Measurements from ENCODE around the gene DIS3L2.
"Not testable (repeated sequence)": the region's sequence is repeated elsewhere in the genome, so short reads cannot be mapped to it uniquely, and the experiment has no call there.

DIS3L2 gene

GRCh38 chr2:231928901-231929725, 32.4 kb upstream of the DIS3L2 start:
- DNase-seq (ENCODE audit: low read depth): no peak

DNA sequence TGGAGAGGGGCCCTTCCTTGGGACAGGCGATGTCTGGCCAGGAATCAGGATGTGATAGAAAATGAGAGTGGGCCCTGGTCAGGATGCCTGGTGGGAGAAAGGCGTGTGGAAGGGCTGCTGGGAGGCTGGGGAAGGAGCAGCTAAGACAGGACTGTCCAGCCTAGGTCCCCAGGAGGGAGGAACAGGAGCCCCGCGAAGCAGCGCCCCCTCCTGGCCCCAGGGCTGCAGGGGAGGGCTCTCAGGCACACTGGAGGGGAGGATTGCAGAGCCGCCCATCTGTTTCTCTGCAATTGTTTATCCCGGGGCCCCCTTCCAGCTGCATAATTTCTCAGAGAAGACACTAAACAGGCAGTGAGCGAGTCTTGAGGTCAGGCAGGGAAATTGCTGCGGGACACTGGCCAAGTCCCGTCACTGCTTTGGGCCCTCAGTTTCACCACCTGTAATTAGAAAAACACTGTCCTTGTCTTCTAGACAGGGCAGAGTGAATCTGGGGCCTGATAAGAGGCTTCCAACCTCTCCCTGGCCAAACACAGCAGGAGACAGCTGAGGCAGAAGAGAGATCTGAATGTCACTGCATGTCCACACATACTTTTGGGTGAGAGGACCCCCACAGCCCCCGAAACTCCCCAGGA, 31.4 kb upstream of the DIS3L2 start:
- no peak for DNase-seq (ENCODE audit: low read depth)

GRCh38 chr2:231930593-231931281, 30.8 kb upstream of the DIS3L2 start:
- no peak for DNase-seq (ENCODE audit: low read depth)

DNA sequence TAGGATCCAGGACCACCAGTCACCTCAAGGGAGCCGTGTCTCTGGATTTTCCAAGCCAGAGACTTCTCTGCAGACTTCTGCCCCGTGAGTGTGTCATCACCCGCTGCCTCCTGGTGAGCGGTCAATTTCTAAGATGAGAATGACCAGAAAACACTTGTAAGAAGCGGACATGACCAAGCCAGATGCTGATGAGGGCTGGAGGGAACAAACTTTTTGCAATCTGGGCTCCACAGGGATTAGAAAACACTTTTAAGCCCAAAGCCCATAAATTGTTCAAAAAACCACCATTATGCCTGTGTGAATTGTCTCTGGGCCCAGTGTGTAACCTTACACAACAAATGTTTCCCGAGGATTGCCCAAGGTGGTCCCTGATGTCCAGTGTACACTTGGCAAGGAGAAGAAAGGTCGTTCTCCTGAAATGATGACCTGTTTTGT, 30.0 kb upstream of the DIS3L2 start:
- no peak for DNase-seq (ENCODE audit: low read depth)

- no peak for DNase-seq (ENCODE audit: low read depth)
Measured at GRCh38 chr2:231932711-231932970, 28.9 kb upstream of the DIS3L2 start.

DNA sequence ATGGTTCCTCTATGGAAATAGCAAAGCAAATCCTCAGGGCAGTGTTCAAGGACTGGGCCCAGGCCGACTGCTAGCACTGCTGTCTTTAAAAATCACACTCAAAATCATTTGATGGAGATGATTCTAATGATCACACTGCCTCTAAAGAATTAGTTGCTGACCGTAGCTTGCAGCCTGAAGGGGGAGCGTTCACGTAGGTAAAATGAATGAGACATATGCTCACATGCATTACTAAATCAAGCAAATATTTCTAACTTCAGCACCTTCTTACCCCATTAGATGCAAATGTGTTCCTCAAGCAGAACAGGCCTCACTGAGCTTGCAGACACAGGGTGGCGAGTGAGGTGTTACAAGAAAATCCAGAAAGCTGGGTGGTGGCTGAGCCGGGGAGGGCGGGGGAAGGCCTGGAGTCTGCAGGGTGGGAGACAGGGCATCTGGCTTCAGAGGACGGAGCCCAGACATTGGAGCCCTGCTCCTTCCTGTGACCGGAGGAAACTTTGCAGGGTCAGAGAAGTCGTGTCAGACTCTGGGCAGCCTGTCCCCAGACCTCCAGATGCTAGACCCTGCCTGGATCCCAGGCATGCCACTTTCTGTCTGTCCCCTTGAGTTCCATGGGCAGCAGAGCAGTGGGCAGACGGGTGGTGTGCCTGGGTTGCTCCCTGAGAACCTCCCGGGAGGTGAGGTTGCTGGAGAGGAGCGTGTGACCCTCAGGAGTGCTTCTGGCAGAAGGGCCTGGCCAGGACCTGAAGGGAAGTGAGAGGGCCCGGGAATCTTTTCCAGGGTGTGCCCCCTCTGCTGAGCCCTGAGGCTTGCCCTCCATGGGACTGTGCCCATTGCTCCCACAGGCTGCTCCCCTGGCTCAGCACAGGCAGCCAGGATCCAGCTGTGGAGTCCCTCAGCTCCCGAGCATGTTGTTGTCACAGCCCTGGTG, 28.3 kb upstream of the DIS3L2 start:
- DNase-seq (ENCODE audit: low read depth): no peak

DNA sequence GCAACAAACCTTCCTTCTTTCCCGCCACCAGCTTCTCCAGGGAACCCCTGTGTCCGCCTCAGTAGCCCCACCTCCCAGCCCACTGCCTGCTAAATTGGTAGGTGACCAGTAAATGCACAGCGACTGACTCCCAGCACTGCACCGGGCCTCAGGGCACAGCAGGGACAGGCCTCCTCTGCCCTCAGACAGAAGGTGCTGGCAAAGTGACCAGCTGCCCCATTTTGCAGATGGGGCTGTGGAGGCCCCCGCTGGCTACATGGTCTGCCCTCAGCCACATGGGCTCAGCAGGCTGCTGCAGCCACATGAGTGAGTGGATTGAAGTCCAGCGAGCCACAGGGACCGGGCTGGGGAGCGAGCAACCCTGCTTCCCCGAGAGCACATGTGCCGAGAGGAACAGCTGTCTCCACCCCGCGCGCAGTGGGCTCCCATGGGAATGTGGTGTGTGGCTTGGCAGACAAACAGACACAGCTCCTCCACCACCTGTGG, 27.6 kb upstream of the DIS3L2 start:
- DNase-seq (ENCODE audit: low read depth): no peak

DNA sequence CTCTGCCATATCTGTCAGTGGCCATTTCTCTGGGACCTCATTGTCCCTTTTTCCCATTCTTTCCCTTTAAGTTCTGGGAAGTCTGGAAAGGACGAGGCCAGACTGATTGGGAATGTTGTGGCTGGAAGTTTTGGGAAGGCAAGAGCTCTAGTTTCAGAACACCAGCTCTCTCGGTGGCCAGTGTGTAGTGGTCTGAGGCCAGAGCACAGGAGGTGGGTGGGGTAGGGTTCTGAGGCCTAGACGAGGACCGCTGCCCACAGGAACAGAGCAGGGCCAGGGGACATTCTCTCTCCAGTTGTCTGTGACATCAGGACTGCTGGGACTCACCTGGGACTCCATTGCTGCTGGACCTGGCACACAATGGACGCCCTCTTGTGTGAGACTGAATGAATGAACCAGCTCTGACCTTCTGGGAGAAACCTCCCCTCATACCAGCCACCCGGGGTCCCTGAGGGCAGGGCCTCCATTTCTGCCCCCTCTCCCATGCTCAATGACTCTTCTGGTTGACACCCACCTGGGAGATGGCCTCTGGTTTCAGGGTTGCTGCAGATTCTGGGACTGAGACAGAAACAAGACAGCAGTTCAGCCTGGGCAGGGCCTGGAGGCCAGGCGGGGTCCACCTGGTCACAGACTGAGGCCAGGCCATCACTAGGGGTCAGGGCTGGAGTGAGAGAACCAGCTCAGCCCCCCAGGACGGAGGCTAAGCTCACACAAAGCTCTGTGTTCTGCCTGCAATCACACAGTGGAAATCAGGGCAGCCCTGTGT, 26.9 kb upstream of the DIS3L2 start:
- DNase-seq (ENCODE audit: low read depth): no peak

DNA sequence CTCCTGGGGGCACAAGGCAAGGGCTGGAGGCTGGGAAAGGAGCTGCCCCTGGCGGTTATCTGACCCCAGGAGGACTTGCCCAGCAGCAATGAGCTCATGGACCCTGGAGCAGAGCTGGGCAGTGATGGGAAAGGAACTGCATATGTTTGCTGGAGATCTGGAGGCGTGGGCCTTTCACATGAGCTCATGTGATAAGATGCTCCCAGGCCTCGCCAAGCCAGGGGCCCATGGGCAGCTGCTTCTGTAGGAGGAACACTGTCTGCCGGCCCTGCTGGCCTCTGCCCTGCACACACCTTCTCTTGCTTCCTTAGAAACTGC, 26.3 kb upstream of the DIS3L2 start:
- no peak for DNase-seq (ENCODE audit: low read depth)

DNA sequence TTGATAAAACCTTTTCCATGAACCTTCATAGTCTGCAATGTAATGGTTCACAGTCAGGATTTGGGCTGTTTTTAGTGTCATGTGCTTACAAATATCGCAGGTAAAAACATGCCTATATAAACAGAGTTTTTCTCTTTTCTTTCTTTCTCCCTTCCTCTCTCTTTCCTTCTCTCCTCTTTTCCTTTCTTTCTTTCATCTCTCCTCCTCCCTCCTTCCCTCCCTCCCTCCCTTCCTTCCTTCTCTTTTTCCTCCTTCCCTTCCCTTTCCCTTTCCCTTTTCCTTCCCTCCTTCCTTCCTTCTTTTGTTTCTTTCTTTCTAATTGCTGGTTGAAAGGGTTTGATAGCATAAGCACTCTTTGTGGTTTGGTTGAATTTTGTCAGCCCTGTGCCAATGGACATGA, 25.7 kb upstream of the DIS3L2 start:
- DNase-seq (ENCODE audit: low read depth): no peak

GRCh38 chr2:231936491-231936890, 25.0 kb upstream of the DIS3L2 start:
- no peak for DNase-seq (ENCODE audit: low read depth)

DNA sequence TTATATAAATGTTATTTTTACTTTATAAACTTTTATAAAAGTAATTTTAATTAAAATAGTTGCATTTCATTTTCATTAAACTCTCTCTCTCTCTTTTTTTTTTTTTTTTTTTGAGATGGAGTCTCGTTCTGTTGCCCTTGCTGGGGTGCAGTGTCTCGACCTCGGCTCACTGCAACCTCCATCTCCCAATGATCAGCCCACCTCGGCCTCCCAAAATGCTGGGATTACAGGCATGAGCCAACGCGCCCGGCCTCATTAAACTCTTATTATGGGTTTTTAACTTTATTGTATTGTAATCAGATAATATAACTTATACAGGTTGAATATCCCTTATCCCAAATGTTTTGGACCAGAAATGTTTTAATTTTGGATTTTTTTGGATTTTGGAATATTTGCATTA, 24.5 kb upstream of the DIS3L2 start:
- no peak for DNase-seq (ENCODE audit: low read depth)

DNA sequence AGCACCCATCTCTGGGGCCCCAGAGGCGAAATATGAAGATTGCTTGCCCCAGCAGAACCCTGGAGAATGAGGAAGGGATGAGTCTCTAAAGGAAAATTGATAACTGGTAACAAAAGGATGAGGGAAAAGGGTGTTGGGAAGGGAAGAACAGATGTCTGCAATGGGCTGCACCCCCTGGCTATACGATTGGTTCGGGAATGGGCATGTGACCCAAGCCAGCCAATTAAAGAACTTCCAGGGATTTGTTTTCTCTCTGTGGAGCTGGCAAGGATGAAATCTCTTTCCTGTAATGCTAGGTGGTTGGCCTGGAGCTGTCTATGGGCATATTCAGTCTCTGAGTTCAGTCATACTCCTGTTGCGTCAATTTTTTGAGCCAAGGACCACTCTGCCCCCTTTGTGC, 22.5 kb upstream of the DIS3L2 start:
- no peak for DNase-seq (ENCODE audit: low read depth)

GRCh38 chr2:231940795-231941194, 20.7 kb upstream of the DIS3L2 start:
- DNase-seq (ENCODE audit: low read depth): no peak

DNA sequence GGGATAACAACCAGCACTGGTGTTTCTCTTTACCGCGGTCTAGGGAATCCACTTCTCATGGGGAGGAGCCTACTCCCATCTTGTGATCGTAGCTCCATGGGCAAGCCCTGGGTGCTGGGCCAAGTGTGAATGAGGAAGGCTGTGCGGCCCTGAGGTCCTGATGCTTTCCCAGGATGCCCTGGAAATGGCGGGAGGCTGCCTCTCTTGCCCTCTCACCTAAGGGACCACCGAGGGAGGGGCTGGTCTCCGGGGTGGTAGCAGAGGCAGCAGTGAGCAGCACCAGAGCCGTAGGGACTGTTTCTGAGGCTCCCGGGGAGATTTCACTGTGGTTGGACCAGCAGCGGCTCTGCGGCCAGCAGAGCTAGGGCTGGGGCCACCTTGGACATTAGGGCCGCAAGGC, 19.8 kb upstream of the DIS3L2 start:
- DNase-seq (ENCODE audit: low read depth): no peak

DNA sequence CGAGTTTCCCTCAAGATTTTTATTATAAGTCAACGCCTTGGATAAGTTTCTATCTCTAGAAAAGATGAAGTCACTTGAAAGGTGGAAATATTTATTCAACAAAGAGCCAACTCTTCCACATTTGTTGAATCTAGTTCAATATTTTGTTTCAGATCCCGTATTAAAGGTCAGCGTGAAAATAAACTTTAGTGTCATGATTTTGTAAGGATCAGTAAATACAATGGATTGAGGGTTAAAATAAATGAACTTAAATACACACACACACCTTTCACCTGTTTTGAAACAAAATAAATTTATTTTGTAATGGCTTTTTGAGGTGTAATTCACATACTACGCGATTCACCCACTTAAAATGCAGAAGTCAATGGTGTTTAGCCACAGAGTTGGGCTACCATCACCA, 19.3 kb upstream of the DIS3L2 start:
- no peak for DNase-seq (ENCODE audit: low read depth)

DNA sequence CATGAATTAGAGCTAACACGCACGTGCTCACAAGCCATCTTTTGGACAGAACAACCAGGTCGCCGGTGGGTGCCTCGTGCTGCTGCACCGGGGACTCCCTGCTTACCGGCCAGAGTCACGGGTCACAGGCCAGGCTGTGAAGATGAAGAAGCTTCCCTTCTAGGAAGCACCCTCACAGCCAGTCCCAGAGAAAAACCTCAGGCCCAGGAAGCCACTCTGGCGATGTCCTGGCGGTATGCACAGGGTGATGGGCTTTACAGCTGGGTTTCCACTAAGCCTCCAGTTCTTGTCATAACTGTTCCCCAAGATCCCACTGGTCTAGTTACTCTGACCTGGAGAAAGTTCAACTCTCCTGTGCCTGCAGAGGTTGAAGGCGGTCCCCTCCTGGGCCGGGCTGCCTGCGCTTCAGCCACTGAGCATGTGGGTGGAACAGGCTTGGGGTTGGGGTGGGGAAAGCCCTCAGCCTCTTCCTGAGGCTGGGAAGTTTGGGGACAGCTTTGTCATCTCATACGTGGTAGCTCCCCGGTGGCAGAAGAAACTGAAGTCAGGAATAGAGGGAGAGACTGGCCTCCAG, 15.2 kb upstream of the DIS3L2 start:
- DNase-seq (ENCODE audit: low read depth): no peak

- not testable (repeated sequence) for DNase-seq (ENCODE audit: low read depth)
Measured at GRCh38 chr2:231947112-231947511, 14.4 kb upstream of the DIS3L2 start.

GRCh38 chr2:231947694-231948093, 13.8 kb upstream of the DIS3L2 start:
- DNase-seq (ENCODE audit: low read depth): no peak

GRCh38 chr2:231951452-231952035, 10.0 kb upstream of the DIS3L2 start:
- no peak for DNase-seq (ENCODE audit: low read depth)

Data from activated T-helper 1 cell treated with Interleukin-2 at 50 U/mL for 16 hours (primary cell).